Hepatocyte (in vitro differentiated cells): Measurements from ENCODE around the gene VAC14.

ENCODE experiments used
- EZH2phosphoT487 ChIP-seq: fragments of 200-600 bp; sonication (generic); IDR thresholded peaks from one replicate; pipeline ENCODE4 v1.6.1; 2018; ENCODE audit warnings: antibody characterized with exemption, mild to moderate bottlenecking, low read depth, moderate library complexity; ENCODE audit not compliant: unreplicated experiment, severe bottlenecking
- TF ChIP-seq, protein P1 (sequence below): fragments of 200-600 bp; sonication (generic); IDR thresholded peaks from 2 replicates; pipeline ENCODE4 v1.5.1; 2016; ENCODE audit warnings: antibody characterized with exemption, mild to moderate bottlenecking; ENCODE audit not compliant: poor library complexity

DNA sequence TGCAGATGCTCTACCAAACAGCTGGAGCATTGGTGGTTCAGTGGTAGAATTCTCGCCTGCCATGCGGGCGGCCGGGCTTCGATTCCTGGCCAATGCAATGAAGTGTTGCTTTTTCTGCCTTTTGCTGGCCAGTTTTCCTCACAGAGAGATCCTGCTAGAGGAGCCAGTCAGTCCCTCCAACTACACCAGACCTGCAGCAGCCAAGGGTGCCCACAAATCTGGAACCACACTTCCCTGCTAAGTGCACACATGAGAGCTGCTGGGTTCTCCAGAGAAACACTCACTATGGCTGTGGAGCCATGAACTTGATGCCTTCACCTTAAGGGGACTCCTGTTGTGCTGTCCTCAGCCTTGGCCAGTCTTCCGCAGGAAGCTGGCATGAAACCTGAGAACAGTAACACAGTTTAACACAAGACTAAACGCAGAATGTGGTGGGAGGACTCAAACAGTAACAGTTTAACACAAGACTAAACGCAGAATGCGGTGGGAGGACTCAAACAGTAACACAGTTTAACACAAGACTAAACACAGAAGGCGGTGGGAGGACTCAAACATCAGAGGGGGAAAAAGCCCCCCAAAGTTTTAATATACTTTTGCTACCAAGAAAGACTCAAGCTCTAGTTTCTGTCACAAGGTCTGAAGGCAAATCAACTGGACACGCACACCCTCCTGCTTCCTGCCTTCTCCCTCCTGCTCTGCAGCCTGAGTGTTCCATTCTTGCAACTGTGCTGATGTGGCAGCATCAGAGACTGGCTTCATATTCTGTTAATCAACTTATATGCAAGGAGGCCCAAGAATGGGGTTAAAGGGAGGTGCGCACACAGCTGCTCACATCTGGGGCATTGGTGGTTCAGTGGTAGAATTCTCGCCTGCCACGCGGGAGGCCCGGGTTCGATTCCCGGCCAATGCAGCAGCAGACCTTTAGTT lies 12.0 kb downstream of the VAC14 start:
- TF ChIP-seq, protein P1, sequence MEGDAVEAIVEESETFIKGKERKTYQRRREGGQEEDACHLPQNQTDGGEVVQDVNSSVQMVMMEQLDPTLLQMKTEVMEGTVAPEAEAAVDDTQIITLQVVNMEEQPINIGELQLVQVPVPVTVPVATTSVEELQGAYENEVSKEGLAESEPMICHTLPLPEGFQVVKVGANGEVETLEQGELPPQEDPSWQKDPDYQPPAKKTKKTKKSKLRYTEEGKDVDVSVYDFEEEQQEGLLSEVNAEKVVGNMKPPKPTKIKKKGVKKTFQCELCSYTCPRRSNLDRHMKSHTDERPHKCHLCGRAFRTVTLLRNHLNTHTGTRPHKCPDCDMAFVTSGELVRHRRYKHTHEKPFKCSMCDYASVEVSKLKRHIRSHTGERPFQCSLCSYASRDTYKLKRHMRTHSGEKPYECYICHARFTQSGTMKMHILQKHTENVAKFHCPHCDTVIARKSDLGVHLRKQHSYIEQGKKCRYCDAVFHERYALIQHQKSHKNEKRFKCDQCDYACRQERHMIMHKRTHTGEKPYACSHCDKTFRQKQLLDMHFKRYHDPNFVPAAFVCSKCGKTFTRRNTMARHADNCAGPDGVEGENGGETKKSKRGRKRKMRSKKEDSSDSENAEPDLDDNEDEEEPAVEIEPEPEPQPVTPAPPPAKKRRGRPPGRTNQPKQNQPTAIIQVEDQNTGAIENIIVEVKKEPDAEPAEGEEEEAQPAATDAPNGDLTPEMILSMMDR: no peak
- TF ChIP-seq EZH2phosphoT487: no peak
